Activated T-helper 9 cell treated with anti-CD3 and anti-CD28 coated beads, Interleukin-2, amount 50 U/mL, for 16 hours (primary cell): Measurements from ENCODE around the gene PLK5.
"Not testable (repeated sequence)": the region's sequence is repeated elsewhere in the genome, so short reads cannot be mapped to it uniquely, and the experiment has no call there.

ENCODE experiments used
- DNase-seq: peaks from one replicate; pipeline ENCODE4 v3.0.0-alpha.2; 2020; ENCODE audit warnings: low read depth

Gene PLK5

DNA sequence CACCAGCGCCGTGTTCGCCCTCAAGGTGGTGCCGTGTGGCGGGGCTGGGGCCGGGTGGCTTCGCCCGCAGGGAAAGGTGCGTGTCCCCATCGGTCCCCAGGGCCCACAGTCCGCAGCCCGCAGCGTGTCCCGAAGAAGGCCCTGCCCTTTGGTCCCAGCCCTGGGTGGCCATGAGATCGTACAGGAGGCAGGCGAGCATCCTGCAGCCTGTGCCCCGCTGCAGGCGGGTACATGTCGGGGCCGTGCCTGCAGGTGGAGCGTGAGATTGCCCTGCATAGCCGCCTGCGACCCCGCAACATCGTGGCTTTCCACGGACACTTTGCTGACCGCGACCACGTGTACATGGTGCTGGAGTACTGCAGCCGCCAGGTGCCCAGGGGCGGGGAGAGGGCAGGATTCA lies 1.5 kb downstream of the PLK5 start:
- DNase-seq = no peak

DNA sequence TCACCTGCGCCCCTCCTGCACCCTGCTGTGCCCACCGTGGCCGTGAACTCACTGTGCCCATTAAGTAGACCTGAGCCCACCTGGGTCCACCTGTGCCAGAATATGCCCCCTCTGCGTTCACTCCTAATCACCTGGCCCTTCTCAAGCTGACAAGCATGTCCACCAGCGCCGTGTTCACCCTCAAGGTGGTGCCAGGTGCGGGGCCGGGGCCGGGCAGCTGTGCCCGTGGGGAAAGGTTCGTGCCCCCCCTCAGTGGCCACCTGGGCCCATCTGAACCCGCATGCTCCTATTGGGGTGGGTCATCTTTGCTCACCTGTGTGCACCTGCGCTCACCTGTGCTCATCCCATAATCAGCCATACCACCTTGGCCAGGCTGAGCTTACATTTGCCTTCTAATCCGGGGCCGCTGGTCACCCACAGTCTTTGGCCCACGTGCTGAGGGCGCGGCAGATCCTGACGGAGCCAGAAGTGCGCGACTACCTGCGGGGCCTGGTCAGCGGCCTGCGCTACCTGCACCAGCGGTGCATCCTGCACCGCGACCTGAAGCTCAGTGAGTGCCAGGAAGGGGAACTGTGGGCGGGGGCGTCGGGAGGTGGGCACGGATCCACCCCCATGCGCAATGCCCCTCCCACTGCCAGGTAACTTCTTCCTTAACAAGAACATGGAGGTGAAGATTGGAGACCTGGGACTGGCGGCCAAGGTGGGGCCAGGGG lies 2.3 kb downstream of the PLK5 start:
- no peak for DNase-seq

DNA sequence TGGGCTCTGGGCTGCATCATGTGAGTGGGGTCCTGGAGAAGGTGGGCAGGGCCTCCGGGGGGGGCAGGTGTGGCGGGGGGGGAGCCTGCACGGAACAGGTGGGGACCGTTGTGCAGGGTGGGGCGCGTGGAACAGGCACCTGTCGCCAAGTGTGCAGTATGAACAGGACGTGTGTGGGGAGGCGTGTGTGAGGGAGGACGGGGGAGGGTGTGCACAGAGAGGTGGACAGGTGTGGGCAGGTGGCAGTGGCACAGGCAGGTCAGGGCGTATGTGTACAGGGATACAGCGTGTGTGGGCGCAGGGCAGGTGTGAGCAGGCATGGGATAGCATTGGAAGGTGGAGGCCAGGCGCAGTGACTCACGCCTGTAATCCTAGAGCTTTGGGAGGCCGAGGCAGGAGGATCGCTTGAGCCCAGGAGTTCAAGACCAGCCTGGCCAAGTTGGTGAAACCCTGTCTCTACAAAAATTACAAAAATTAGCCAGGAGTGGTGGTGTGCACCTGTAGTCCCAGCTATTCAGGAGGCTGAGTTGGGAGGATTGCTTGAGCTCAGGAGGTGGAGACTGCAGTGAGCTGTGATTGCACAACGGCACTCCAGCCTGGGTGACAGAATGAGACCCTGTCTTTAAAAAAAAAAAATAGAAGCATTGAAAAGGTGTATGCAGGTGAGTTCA lies 3.2 kb downstream of the PLK5 start:
- DNase-seq = no peak

DNA sequence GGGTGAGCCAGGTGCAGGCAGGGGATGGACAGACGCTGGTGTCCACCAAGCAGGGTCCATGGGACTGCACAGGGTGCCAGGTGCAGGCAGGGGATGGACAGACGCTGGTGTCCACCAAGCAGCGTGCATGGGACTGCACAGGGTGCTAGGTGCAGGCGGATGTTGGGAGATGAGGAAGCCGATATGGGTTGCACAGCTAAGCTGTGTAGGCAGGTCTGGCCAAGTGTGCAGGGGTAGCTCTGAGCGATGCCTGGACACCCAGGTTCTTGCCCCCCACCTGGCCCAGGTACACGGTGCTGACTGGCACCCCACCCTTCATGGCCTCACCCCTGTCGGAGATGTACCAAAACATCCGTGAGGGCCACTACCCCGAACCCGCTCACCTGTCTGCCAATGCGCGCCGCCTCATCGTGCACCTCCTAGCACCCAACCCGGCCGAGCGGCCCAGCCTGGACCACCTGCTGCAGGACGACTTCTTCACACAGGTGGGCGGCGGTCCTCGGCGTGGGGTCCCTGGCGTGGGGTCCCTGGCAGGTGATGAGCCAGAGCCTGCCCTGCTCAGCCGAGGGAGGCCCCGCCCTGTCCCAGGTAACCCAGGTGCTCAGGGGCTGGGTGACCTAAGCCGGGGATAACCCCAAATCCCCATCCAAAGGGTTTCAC lies 3.9 kb downstream of the PLK5 start:
- DNase-seq = no peak

DNA sequence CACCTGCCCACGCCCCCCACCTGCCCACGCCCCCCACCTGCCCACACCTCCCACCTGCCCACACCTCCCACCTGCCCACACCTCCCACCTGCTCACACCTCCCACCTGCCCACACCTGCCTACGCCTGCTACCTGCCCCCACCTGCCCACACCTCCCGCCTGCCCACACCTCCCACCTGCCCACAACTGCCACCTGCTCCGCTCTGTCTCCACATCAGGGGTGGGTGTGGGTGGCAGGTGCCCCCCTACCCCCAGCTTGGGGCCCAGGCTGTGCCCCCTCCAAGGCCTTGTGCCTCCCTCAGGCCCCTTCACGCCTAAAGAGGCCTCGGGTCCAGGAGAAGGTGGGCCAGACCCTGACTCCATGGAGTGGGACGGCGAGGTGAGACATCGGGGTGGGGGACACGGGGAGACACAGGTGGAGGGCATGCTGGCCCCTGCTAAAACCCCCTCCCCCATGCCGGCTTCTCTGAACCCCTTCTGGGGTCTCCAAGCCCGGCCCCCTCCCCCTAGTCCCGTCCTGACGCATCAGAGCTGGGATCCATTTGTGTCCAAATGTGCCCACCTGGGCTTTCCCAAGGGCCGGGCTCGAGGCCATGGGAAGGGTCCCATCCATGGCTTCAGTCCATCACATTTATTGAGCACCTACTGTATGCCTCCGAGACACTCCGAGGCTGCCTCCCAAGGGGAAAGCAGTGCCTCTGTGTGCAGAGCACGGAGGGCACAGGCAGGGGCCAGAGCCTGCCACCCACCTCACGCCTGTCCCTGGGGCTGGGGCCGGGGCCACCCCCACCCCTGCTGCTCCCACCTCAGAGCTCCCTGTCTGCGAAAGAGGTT lies 4.9 kb downstream of the PLK5 start:
- no peak for DNase-seq

DNA sequence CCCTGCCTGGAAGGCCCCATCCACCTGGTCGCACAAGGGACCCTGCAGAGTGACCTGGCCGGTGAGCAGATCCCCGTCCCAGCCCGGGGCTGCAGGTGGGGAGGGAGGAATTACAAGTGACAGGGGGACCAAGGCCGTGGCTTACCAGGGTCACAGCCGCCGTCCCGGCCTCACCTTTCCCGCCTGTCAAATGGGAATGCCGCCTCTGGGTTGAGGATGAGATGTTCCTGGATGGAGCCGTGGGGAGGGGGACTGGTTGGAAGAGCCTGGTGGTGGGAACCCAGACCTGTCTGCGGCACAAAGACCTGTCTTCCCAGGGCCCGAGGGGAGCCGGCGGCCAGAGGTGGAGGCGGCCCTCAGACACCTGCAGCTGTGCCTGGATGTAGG lies 5.5 kb downstream of the PLK5 start:
- no peak for DNase-seq

DNA sequence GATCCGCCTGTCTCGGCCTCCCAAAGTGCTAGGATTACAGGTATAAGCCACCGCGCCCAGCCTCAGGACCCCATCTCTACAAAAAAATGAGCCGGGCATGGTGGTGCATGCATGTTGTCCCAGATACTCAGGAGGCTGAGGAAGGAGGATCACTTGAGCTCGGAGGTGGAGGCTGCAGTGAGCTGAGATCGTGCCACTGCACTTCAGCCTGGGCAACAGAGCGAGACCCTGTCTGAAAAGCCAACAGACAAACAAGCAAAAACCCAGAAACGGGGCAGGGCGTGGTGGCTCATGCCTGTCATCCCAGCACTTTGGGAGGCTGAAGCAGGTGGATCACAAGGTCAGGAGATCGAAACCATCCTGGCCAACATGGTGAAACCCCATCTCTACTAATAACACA lies 7.0 kb downstream of the PLK5 start:
- not testable (repeated sequence) for DNase-seq

DNA sequence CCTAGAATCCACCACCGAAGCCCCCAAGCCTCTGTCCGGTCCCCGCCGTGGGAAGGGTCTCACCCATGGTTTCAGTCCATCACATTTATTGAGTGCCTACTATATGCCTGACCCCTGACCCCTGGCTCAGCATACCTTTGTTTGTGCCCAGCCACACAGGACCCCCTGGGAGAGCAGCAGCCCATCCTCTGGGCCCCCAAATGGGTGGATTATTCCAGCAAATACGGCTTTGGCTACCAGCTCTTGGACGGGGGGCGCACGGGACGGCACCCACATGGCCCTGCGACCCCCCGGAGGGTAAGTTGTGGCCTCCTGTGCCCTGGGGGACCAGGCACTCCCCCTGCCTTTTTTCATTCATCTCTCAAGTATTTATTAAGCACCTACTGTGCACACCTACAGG lies 7.7 kb downstream of the PLK5 start:
- DNase-seq = no peak

DNA sequence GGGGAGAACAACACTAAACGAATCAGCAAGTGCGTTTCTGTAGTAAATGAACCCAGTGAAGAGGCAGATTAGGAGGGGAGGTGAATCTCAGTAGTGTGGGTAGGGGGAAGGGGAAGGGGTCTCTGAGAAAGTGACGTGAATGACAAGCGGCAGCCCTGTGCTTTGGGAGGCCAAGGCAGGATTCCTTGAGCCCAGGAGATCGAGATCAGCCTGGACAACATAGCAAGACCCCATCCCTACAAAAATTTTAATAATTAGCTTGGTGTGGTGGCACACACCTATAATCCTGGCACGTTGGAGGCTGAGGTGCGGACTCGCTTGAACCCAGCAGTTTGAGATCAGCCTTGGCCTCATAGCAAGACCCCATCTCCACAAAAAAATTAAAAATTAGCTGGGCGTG lies 8.1 kb downstream of the PLK5 start:
- DNase-seq = no peak

DNA sequence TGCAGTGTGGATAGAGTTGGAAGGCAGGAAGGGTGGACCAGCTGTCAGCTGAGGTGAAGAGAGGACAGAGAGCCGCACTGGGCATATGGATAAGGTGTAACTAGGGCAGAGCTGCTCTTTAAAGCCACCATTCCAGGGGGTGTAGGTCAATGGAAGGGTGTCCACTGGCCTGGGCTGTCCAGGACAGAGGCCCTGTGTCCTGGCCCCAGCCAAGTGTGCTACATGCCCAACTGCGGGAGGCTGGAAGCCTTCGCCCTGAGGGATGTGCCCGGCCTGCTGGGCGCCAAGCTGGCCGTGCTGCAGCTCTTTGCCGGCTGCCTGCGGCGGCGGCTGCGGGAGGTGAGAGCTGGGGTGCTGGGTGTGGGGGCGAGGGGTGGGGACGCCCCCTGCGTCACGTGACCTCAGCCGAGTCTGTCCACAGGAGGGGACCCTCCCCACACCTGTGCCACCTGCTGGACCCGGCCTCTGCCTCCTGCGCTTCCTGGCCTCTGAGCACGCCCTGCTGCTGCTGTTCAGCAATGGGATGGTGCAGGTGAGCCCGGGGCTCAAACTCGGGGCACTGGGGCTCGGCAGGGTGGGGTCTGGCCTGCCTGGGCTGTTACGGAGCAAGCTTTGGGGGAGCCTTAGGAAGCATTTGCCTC lies 9.8 kb downstream of the PLK5 start:
- no peak for DNase-seq

DNA sequence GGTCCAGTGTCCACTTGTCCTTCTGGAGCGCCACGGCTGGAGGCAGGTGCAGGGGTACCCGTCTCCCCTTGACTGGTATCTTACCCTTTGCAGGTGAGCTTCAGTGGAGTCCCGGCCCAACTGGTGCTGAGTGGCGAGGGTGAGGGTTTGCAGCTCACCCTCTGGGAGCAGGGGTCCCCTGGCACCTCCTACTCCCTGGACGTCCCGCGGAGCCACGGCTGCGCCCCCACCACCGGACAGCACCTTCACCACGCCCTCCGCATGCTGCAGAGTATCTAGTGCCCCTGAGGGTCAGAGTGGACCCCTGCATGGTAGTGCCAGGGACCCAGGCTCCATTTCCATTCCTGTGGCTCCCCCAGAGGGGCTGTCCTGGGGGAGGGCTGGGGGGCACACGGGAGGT lies 11.1 kb downstream of the PLK5 start:
- DNase-seq = no peak

DNA sequence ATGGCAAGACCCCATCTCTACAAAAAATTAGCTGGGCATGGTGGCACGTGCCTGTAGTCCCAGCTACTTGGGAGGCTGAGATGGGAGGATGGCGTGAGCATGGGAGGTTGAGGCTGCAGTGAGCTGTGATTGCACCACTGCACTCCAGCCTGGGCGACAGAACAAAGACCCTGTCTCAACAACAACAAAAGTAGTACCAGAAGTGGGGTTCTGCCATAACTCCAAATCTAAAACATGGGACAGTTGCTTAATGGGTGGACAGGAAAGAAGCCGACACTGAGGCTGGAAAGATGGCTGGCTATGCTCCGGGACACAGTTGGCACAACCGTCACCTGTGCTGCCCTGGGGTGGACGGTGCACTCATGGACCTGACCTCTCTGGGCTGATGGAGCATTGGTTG lies 11.8 kb downstream of the PLK5 start:
- DNase-seq = not testable (repeated sequence)

DNA sequence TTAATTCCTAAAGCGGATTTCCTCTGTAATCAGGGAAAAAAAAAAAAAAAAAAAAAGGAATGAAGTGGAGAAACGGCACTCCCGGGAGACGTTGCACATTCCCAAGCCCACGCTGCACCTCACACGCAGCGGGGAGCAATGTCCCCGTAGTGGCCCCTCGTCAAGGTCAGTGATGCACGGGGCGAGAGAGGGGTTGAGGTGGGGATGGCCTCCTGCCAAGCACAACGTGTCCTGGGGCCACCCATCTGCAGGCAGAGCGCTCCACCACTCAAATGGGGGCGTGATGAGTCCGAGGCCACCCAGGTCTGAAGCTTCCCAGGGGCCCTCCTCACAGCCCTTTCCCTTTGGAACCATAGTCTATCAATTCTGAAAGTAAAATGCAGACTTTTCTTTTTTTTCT lies 15.1 kb downstream of the PLK5 start:
- no peak for DNase-seq

DNA sequence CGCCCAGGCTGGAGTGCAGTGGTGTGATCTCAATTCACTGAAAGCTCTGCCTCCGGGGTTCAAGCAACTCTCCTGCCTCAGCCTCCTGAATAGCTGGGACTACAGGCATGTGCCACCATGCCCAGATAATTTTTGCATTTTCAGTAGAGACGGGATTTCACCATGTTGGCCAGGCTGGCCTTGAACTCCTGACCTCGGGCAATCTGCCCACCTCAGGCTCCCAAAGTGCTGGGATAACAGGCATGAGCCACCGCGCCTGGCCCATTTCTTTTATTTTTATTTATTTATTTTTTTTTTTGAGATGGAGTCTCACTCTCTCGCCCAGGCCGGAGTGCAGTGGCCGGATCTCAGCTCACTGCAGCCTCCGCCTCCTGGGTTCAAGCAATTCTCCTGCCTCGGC lies 15.9 kb downstream of the PLK5 start:
- not testable (repeated sequence) for DNase-seq

DNA sequence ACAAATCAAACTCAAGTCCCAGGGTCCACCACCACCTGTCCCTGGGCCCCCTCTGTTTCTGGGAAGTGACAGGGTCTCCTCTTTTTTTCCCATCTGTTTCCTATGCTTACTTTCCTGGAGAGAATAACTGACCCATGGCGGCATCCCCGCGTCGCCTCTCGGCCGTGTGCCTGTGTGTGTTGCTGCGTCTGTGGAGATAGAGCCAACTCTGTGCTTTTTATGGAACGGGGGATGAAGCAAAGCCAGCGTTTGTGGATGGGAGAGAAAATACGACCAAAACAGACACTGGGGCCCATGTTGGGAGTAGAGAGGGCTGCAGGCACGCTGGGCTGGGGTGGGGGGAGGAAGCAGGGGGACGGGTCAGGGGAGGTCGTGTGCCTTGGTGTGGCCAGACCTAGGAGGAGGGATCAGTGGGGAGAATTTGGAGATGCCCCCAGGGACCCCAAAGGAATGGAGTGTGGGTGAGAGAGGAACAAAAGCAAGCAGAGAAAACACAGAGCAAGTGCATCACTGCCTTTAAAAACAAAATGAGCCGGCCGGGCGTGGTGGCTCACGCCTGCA lies 16.6 kb downstream of the PLK5 start:
- no peak for DNase-seq

DNA sequence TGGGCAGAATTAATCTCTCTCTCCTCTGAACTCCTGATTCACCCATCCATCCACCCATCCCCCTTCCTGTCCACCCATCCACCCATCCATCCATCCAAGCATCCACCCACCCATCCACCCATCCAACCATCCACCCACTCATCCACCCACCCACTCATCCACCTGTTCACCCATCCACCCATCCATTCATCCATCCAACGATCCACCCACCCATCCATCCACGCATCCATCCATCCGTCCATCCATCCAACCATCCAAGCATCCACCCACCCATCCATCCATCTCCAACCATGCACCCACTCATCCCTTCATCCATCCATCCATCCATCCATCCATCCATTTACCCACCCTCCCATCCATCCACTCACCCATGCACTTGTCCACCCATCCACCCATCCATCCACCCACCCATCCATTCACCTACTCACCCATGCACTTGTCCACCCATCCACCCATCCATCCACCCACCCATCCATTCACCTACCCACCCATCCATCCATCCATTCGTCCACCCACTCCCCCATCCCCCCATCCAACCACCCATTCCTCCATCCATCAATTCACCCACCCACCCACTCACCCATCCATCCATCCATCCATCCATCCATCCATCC lies 25.6 kb downstream of the PLK5 start:
- no peak for DNase-seq

DNA sequence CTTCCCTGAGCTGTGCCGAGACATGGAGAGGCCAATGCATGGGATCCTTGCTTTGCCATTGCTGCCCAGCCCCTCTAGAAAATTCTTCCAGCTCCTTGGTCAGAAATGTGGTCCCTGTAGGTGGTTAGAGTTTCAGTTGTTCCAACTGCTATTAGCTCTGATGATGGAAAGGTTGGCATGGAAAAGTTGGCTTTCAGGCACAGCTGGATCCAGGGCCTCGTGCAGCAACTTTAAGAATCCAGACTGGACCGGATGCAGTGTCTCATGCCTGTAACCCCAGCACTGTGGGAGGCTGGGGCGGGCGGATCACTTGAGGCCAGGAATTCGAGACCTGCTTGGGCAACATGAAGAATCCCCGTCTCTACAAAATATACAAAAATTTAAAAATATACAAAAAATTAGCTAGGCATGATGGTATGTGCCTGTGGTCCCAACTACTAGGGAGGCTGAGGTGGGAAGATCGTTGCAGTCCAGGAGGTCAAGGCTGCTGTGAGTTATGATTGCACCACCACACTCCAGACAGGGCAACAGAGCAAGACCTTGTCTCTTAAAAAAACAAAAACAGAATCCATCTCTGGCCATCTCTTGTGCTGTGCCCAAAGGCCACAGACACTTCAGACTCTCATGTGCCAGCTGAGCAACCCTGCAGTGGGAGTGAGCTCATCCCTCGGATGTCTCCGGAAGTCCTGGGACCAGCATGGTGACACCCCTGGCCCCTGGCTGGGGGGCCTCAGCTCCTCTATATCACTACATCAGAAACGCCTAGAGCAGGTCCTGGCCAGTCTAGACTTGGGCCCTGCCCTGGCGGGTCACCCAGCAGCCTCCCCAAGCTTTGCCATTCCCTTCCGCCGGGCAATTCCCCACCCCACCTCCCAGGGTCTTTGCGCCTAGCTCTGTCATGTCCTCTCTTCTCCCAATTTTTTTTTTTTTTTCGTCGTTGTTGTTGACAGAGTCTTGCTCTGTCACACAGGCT lies 27.5 kb downstream of the PLK5 start:
- no peak for DNase-seq

DNA sequence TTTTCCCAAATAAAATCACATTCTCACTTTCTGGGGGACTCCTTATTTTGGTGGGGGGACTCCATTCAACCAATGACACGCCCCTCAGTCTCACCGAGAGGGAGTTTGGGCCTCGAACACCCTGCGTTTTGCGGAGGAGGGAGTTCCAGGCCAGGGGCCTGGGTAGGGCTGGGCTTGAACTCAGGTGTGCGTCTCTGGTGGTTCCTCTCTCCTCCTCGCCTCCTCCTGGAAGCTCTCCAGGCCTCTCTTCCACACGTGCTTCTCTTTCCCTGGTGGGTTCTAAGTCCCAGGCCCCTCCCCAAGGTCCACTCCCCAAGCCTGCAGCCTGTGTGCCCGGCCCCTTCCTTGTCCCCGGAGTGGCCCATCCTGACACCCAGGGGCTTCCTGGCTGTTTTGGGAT lies 29.5 kb downstream of the PLK5 start:
- no peak for DNase-seq

DNA sequence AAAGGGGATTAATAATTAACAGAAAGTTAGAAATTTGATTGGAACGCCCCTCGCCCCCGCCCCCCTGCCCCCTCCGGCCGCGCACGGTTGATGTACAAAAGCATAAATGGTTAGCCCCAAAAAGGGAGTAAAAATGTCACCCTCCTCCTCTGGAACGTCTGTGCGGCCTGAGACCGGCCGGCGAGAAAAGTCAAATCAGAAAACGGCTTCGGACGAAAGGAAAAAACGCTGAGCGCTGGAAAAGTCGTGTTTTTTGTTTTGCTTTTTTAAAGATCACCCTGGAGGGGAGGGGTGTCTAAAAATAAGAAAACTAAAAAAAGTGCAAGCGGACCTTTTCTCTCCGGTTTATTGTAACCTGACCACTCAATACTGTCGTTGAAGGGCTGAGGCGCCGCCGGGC lies 31.1 kb downstream of the PLK5 start:
- no peak for DNase-seq
